Neuron (in vitro differentiated cells): Measurements from ENCODE around the gene PHKA2.

Experiments used
- H2AFZ ChIP-seq: one replicate; pipeline ENCODE4 v1.6.1; 2013; ENCODE audit warnings: low read depth, mild to moderate bottlenecking, inconsistent platforms, low read length, moderate library complexity
- H3K27me3 ChIP-seq: one replicate; pipeline ENCODE4 v1.6.1; 2013; ENCODE audit warnings: low read length; ENCODE audit not compliant: insufficient read depth
- H3K36me3 ChIP-seq: one replicate; pipeline ENCODE4 v1.6.1; 2013; ENCODE audit warnings: low read length; ENCODE audit not compliant: insufficient read depth
- H3K4me1 ChIP-seq: one replicate; pipeline ENCODE4 v1.6.1; 2013; ENCODE audit warnings: low read length; ENCODE audit not compliant: insufficient read depth
- H3K4me3 ChIP-seq: 2 replicates; pipeline ENCODE4 v1.5.1; 2013; ENCODE audit warnings: mild to moderate bottlenecking, low read length, moderate library complexity
- H3K9me3 ChIP-seq: one replicate; pipeline ENCODE4 v1.6.1; 2013; ENCODE audit warnings: low read length

Gene PHKA2

DNA sequence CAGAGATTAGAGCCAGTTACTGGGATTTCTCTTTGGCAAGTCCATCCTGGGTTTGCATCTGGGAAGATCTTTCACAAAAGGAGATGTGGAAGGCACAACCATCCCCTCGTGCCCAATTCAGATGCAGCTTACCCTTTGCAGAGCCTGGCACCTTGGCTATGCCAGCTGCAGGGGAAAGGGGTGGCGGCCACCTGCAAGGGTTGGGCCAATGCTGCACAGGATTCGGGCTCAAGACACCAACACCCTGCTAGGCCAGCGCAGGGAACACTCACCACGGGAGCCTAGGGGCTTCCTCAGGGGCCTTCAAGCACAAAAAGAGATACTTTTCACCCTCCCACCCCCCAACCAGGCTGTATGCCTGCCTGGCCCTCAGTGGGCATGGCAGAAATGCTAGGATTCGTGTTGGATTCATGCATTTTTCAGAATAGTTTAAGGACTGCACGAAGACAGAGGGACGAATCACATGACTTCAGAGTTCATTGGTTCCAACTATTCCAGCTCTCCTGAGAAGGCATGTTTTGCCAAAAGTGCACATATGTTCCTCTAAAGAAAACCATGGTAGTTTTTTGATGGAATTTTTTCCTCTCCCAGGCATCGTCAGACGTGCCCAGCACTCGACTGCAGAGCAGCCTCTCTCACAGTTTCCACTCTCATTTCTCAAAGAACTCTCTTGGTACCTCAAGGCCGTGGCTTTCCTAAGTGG lies 94.4 kb downstream of the PHKA2 start:
- peaks cover 4% of the 10 kb centered on the region for H3K36me3 ChIP-seq
- no peaks in the 10 kb centered on the region for H3K9me3 ChIP-seq
- no peak overlapping the region for H3K4me3 ChIP-seq
- no peak overlapping the region for H2AFZ ChIP-seq
- no peaks in the 10 kb centered on the region for H3K27me3 ChIP-seq
- peaks cover 3% of the 10 kb centered on the region for H3K4me1 ChIP-seq

GRCh38 chrX:18888281-18888680 lies 95.6 kb downstream of the PHKA2 start:
- Histone ChIP-seq H2AFZ (no peak overlapping the region), H3K27me3 (no peaks in the 10 kb centered on the region), H3K36me3 (no peaks in the 10 kb centered on the region), H3K4me1 (peaks cover 3% of the 10 kb centered on the region), H3K9me3 (no peaks in the 10 kb centered on the region), H3K4me3 (no peak overlapping the region)

- Histone ChIP-seq H3K9me3 (no peaks in the 10 kb centered on the region), H2AFZ (no peak overlapping the region), H3K36me3 (no peaks in the 10 kb centered on the region), H3K4me3 (no peak overlapping the region), H3K4me1 (peaks cover 3% of the 10 kb centered on the region), H3K27me3 (no peaks in the 10 kb centered on the region)
These were observed 96.1 kb downstream of the PHKA2 start for GRCh38 chrX:18887825-18888212.

DNA sequence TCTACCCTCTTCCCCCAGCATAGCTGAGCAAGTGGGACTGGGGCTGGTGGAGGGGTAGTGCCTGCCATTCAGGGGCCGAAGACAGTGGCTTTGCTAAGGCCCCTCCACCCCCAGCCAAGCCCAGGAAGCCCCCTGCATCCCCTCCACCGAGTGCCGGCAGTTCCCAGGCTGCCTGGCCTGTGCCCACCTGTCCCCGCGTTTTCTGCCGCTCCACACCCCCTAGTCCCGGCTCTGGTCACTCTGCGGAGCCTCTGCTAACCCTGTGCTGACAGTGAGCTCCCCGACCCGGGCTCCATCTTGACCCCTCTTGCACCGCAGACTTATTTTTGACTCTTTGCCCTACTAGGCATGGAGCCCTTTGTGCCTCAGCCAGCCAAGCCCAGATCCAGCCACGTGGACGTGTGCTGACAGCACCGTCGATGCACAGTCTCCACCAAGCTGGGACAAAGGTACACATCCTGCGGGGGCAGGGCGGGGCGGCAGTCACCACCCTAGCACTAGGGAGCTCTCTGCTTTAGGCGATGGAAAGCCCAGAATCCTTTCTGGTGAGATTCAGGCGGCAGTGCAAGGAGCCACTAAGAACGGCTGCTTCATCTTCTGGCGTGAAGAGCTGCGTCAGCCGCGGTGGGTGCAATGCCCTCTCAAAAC lies 96.6 kb downstream of the PHKA2 start:
- H2AFZ ChIP-seq = no peak overlapping the region
- H3K36me3 ChIP-seq = no peaks in the 10 kb centered on the region
- no peak overlapping the region for H3K4me3 ChIP-seq
- no peaks in the 10 kb centered on the region for H3K9me3 ChIP-seq
- H3K27me3 ChIP-seq = no peaks in the 10 kb centered on the region
- H3K4me1 ChIP-seq = peaks cover 3% of the 10 kb centered on the region

DNA sequence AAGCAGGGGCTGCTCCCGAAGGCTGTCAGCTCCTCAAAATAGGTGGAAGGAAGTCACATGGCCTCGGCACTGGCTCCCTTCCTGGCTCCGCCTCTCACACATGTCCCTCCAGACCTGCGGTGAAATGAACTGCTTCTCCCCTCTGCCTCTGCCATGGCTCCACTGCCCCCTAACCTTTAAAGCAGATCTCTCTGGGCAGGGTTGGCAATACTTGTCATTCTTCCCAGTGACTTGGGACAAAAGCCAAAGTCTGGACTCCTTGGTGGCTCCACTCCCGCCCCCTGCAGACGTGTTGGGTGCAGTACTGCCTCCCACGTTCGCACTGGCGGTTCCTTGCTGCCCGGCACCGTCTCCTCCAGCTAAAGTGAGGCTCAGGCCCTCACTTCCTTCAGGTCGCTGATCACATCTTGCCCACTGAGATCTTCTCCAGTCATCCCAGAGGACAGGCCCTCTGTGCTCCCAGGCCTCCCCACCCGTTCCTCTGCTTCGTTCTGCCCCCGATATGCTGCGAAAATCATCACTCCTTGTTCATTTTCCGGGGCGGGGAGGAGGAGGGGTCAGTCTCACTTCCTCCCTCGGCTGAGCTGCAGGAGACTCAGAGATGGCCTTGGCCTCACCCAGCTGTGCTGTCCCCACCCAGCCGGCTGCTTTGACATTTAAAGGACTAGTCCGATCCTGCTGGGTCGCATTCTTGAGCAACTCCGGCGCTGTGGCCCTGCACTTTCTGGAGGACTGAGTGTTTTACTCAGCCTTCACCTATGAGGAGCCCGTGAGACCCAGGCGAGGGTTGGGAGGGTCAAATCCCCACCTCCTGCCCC lies 97.4 kb downstream of the PHKA2 start:
- peaks cover 3% of the 10 kb centered on the region for H3K4me1 ChIP-seq
- H3K27me3 ChIP-seq = no peaks in the 10 kb centered on the region
- no peak overlapping the region for H3K4me3 ChIP-seq
- no peak overlapping the region for H2AFZ ChIP-seq
- no peaks in the 10 kb centered on the region for H3K9me3 ChIP-seq
- H3K36me3 ChIP-seq = no peaks in the 10 kb centered on the region

- peaks cover 3% of the 10 kb centered on the region for H3K4me1 ChIP-seq
- no peak overlapping the region for H2AFZ ChIP-seq
- H3K27me3 ChIP-seq = no peaks in the 10 kb centered on the region
- no peaks in the 10 kb centered on the region for H3K9me3 ChIP-seq
- no peak overlapping the region for H3K4me3 ChIP-seq
- no peaks in the 10 kb centered on the region for H3K36me3 ChIP-seq
These were observed 97.9 kb downstream of the PHKA2 start for GRCh38 chrX:18886005-18886343.

GRCh38 chrX:18885328-18886004 lies 98.4 kb downstream of the PHKA2 start:
- Histone ChIP-seq H3K4me3 (no peak overlapping the region), H3K27me3 (no peaks in the 10 kb centered on the region), H3K9me3 (no peaks in the 10 kb centered on the region), H3K36me3 (no peaks in the 10 kb centered on the region), H2AFZ (no peak overlapping the region), H3K4me1 (peaks cover 3% of the 10 kb centered on the region)

- Histone ChIP-seq H3K36me3 (no peaks in the 10 kb centered on the region), H3K4me3 (no peak overlapping the region)
These were observed 99.0 kb downstream of the PHKA2 start for GRCh38 chrX:18884916-18885315.

GRCh38 chrX:18883961-18884765 lies 99.8 kb downstream of the PHKA2 start:
- H3K4me1 ChIP-seq = peaks cover 3% of the 10 kb centered on the region
- H3K9me3 ChIP-seq = no peaks in the 10 kb centered on the region
- no peaks in the 10 kb centered on the region for H3K36me3 ChIP-seq

More at GRCh38 chrX:18884916-18885315, 99.0 kb downstream of the PHKA2 start:
- H2AFZ ChIP-seq = no peak overlapping the region
- no peaks in the 10 kb centered on the region for H3K9me3 ChIP-seq
- H3K4me1 ChIP-seq = peaks cover 3% of the 10 kb centered on the region
- no peaks in the 10 kb centered on the region for H3K27me3 ChIP-seq

GRCh38 chrX:18883234-18883960 lies 100.5 kb downstream of the PHKA2 start:
- no peak overlapping the region for H2AFZ ChIP-seq
- peaks cover 3% of the 10 kb centered on the region for H3K4me1 ChIP-seq
- H3K36me3 ChIP-seq = no peaks in the 10 kb centered on the region
- H3K9me3 ChIP-seq = no peaks in the 10 kb centered on the region
- H3K4me3 ChIP-seq = no peak overlapping the region
- no peaks in the 10 kb centered on the region for H3K27me3 ChIP-seq

More at GRCh38 chrX:18883961-18884765, 99.8 kb downstream of the PHKA2 start:
- H3K27me3 ChIP-seq = no peaks in the 10 kb centered on the region
- no peak overlapping the region for H3K4me3 ChIP-seq
- no peak overlapping the region for H2AFZ ChIP-seq

- Histone ChIP-seq H3K4me1 (no peaks in the 10 kb centered on the region), H3K4me3 (no peak overlapping the region), H3K27me3 (peaks cover 4% of the 10 kb centered on the region), H2AFZ (no peak overlapping the region), H3K9me3 (no peaks in the 10 kb centered on the region), H3K36me3 (no peaks in the 10 kb centered on the region)
These were observed 104.8 kb downstream of the PHKA2 start for GRCh38 chrX:18879144-18879543.

DNA sequence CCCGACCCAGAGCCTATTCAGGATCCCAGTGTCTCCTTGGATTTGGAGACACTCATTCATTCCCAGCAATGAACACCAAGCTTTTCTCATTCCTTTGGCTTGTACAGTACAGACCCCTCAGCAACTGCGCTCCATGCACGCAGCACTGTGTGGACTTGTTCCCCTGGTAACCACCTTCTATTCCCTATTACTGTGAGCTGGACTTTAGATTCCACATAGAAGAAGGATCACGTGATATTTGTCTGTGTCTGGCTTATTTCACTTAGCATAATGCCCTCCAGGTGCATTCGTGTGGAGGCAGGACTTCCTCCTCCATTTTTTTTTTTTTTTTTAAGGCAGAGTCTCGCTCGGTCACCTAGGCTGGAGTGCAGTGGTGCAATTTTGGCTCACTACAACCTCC lies 106.4 kb downstream of the PHKA2 start:
- Histone ChIP-seq H3K9me3 (no peaks in the 10 kb centered on the region), H3K4me1 (no peaks in the 10 kb centered on the region), H3K4me3 (no peak overlapping the region), H2AFZ (no peak overlapping the region), H3K36me3 (no peaks in the 10 kb centered on the region), H3K27me3 (peaks cover 4% of the 10 kb centered on the region)
